ENCODE measurements around the gene RDH8. TPM values are rescaled to one million over a fixed set of nuclear protein-coding genes. Genes with fewer than 3 reads are reported as not detected.

Gene RDH8
- polyA plus RNA-seq, 1 donor (not counting 4 experiments of a cell fraction or from before 2014, with no cell fraction given) = not detected

GRCh38 chr19:10033614-10034013 is 20.3 kb downstream of the RDH8 start:
- no peaks in the 10 kb centered on the region for H3K36me3 ChIP-seq (ENCODE audit: control insufficient read depth in 2 of 2, extremely low read depth in 1 of 2, insufficient read depth in 2 of 2, low read length in 2 of 2)
- no peaks in the 10 kb centered on the region for H3K79me2 ChIP-seq (ENCODE audit: control insufficient read depth, insufficient read depth, low read length)
- H3K4me3 ChIP-seq (ENCODE audit: control insufficient read depth in 2 of 3, extremely low read depth in 1 of 3, insufficient read depth in 2 of 3, low read depth in 1 of 3, low read length in 3 of 3) = no peak overlapping the region
- dilution Hi-C loops (cut with MboI; ENCODE audit: extremely low pct_ligation_motif_present, low sequenced_read_pairs) = no loop called here
- FAIRE-seq (no peak), DNase-seq (ENCODE audit: low read depth, low spot score) (no peak)
- H2AFZ ChIP-seq (ENCODE audit: control insufficient read depth, low read length) = no peak overlapping the region
- H3K9me3 ChIP-seq (ENCODE audit: control insufficient read depth, low read depth, low read length) = no peaks in the 10 kb centered on the region
- no peaks in the 10 kb centered on the region for H3K4me1 ChIP-seq (ENCODE audit: control insufficient read depth, extremely low read depth, insufficient read depth, low read length)
- TF ChIP-seq CTCF (optimal IDR thresholded peaks at IDR 0.05 in 1 of 3, IDR thresholded peaks at IDR 0.05 in 1 of 3, conservative IDR thresholded peaks at IDR 0.05 in 1 of 3; ENCODE audit: extremely low read depth in 1 of 3, insufficient read depth in 2 of 3, low read length in 3 of 3) = no peak
- no peak for TF ChIP-seq EZH2 (IDR thresholded peaks at IDR 0.05; ENCODE audit: low read length)
- H4K20me1 ChIP-seq (ENCODE audit: control insufficient read depth, extremely low read depth, insufficient read depth, low read length) = no peaks in the 10 kb centered on the region
- H3K9me1 ChIP-seq (ENCODE audit: control insufficient read depth, extremely low read depth, insufficient read depth, low read length) = no peaks in the 10 kb centered on the region
- H3K9ac ChIP-seq (ENCODE audit: control insufficient read depth, extremely low read depth, insufficient read depth, low read length) = no peak overlapping the region
- H3K27me3 ChIP-seq (ENCODE audit: control insufficient read depth, extremely low read depth, insufficient read depth, low read length) = peaks cover 40% of the 10 kb centered on the region
- H3K4me2 ChIP-seq (ENCODE audit: control insufficient read depth, extremely low read depth, insufficient read depth, low read depth, low read length) = no peak overlapping the region
- no peak overlapping the region for H3K27ac ChIP-seq (ENCODE audit: control insufficient read depth, insufficient read depth, low read length)

- Histone ChIP-seq H3K9ac (ENCODE audit: control insufficient read depth, extremely low read depth, insufficient read depth, low read length) (no peak overlapping the region), H3K27ac (ENCODE audit: control insufficient read depth, insufficient read depth, low read length) (no peak overlapping the region), H3K36me3 (ENCODE audit: control insufficient read depth in 2 of 2, extremely low read depth in 1 of 2, insufficient read depth in 2 of 2, low read length in 2 of 2) (no peaks in the 10 kb centered on the region), H3K27me3 (ENCODE audit: control insufficient read depth, extremely low read depth, insufficient read depth, low read length) (peaks cover 18% of the 10 kb centered on the region), H3K9me3 (ENCODE audit: control insufficient read depth, low read depth, low read length) (no peaks in the 10 kb centered on the region), H3K4me3 (ENCODE audit: control insufficient read depth in 2 of 3, extremely low read depth in 1 of 3, insufficient read depth in 2 of 3, low read depth in 1 of 3, low read length in 3 of 3) (no peak overlapping the region), H3K4me2 (ENCODE audit: control insufficient read depth, extremely low read depth, insufficient read depth, low read depth, low read length) (no peak overlapping the region), H3K79me2 (ENCODE audit: control insufficient read depth, insufficient read depth, low read length) (no peaks in the 10 kb centered on the region), H2AFZ (ENCODE audit: control insufficient read depth, low read length) (no peak overlapping the region), H3K4me1 (ENCODE audit: control insufficient read depth, extremely low read depth, insufficient read depth, low read length) (no peaks in the 10 kb centered on the region), H3K9me1 (ENCODE audit: control insufficient read depth, extremely low read depth, insufficient read depth, low read length) (no peaks in the 10 kb centered on the region), H4K20me1 (ENCODE audit: control insufficient read depth, extremely low read depth, insufficient read depth, low read length) (no peaks in the 10 kb centered on the region)
- FAIRE-seq (no peak), DNase-seq (ENCODE audit: low read depth, low spot score) (no peak)
- dilution Hi-C loops (cut with MboI; ENCODE audit: extremely low pct_ligation_motif_present, low sequenced_read_pairs) = no loop called here
- TF ChIP-seq CTCF (optimal IDR thresholded peaks at IDR 0.05 in 1 of 3, IDR thresholded peaks at IDR 0.05 in 1 of 3, conservative IDR thresholded peaks at IDR 0.05 in 1 of 3; ENCODE audit: extremely low read depth in 1 of 3, insufficient read depth in 2 of 3, low read length in 3 of 3) (no peak), EZH2 (IDR thresholded peaks at IDR 0.05; ENCODE audit: low read length) (no peak)
Observed at GRCh38 chr19:10036601-10037071, 23.4 kb downstream of the RDH8 start.

All from keratinocyte (primary cell).